HepG2 (cell line): ENCODE results near the gene GMPPB. TPM values are rescaled to one million over a fixed set of nuclear protein-coding genes. Genes with fewer than 3 reads are reported as not detected.

Experiments used
- DMAP1 ChIP-seq: IDR thresholded peaks from 2 replicates; pipeline ENCODE4 v1.6.1; 2016
- FOXK1 ChIP-seq: sonication (generic); formaldehyde crosslinking; IDR thresholded peaks from 2 replicates; pipeline ENCODE4 v1.4.0; 2020; ENCODE audit warnings: low read depth, missing genetic modification reagents, borderline replicate concordance
- GPN1 ChIP-seq: sonication (generic); formaldehyde crosslinking; IDR thresholded peaks from 2 replicates; pipeline ENCODE4 v1.5.1; 2020; ENCODE audit warnings: missing genetic modification reagents, borderline replicate concordance
- HDAC1 ChIP-seq: sonication (generic); formaldehyde crosslinking; IDR thresholded peaks from 2 replicates; pipeline ENCODE4 v1.5.1; 2020; ENCODE audit warnings: mild to moderate bottlenecking, missing genetic modification reagents
- HOXA5 ChIP-seq: sonication (generic); formaldehyde crosslinking; IDR thresholded peaks from 2 replicates; pipeline ENCODE4 v1.4.0; 2020; ENCODE audit warnings: missing genetic modification reagents
- JUN ChIP-seq: sonication (generic); formaldehyde crosslinking; IDR thresholded peaks from 2 replicates; pipeline ENCODE4 v1.4.0; 2020; ENCODE audit warnings: mild to moderate bottlenecking, missing genetic modification reagents
- MTA1 ChIP-seq: sonication (generic); formaldehyde crosslinking; IDR thresholded peaks from 2 replicates; pipeline ENCODE4 v1.4.0; 2020; ENCODE audit warnings: missing genetic modification reagents, mild to moderate bottlenecking, borderline replicate concordance
- NBN ChIP-seq: fragments of 450-650 bp; conservative IDR thresholded peaks from 2 replicates; pipeline ENCODE4 v1.6.1; 2017
- NCOR1 ChIP-seq: fragments of 200-600 bp; sonication (generic); IDR thresholded peaks from 2 replicates; pipeline ENCODE4 v1.7.0; 2017; ENCODE audit warnings: antibody characterized with exemption, low read length, borderline replicate concordance
- PHF20 ChIP-seq: sonication (generic); formaldehyde crosslinking; IDR thresholded peaks from 2 replicates; pipeline ENCODE4 v1.5.0; 2020; ENCODE audit warnings: mild to moderate bottlenecking, missing genetic modification reagents
- POLR2AphosphoS5 ChIP-seq: IDR thresholded peaks from 2 replicates; pipeline ENCODE4 v1.6.1; 2012; ENCODE audit warnings: low read depth, low read length
- REXO4 ChIP-seq: sonication (generic); formaldehyde crosslinking; IDR thresholded peaks from 2 replicates; pipeline ENCODE4 v1.8.0; 2022; ENCODE audit warnings: missing genetic modification reagents, mild to moderate bottlenecking, borderline replicate concordance
- SOX5 ChIP-seq: IDR thresholded peaks from 2 replicates; pipeline ENCODE4 v1.6.1; 2016; ENCODE audit warnings: borderline replicate concordance
- SYNCRIP ChIP-seq: fragments of 200-400 bp; formaldehyde crosslinking; IDR thresholded peaks from 2 replicates; pipeline ENCODE4 v1.6.1; 2018; ENCODE audit warnings: mild to moderate bottlenecking, low read depth, low read length; ENCODE audit not compliant: insufficient read depth
- TCF12 ChIP-seq, 2 experiments: fragments of 450-650 bp in 1 of 2; sonication (generic) in 1 of 2; formaldehyde crosslinking in 1 of 2; IDR thresholded peaks; 2 replicates each; pipeline versions ENCODE4 v1.6.1 to v1.8.0; 2017 to 2022; ENCODE audit warnings: antibody characterized with exemption in 1 of 2, mild to moderate bottlenecking in 1 of 2, missing genetic modification reagents in 1 of 2, moderate library complexity in 1 of 2
- XRCC5 ChIP-seq: fragments of 200-400 bp; formaldehyde crosslinking; optimal IDR thresholded peaks from 2 replicates; pipeline ENCODE3; 2017; ENCODE audit warnings: mild to moderate bottlenecking, low read length
- YY1 ChIP-seq: IDR thresholded peaks from 2 replicates; pipeline ENCODE4 v1.6.1; 2011; ENCODE audit warnings: low read length, low read depth, moderate library complexity, mild to moderate bottlenecking; ENCODE audit not compliant: insufficient read depth, insufficient replicate concordance
- ZNF10 ChIP-seq: sonication (generic); formaldehyde crosslinking; IDR thresholded peaks from 2 replicates; pipeline ENCODE4 v1.4.0; 2020; ENCODE audit warnings: mild to moderate bottlenecking, low read depth, missing genetic modification reagents, borderline replicate concordance
- ZNF530 ChIP-seq: sonication (generic); formaldehyde crosslinking; IDR thresholded peaks from 2 replicates; pipeline ENCODE4 v1.5.0; 2020; ENCODE audit warnings: low read depth, mild to moderate bottlenecking, missing genetic modification reagents
- ZNF660 ChIP-seq: sonication (generic); formaldehyde crosslinking; IDR thresholded peaks from 2 replicates; pipeline ENCODE4 v1.5.1; 2020; ENCODE audit warnings: mild to moderate bottlenecking, low read depth, missing genetic modification reagents, borderline replicate concordance
- ZNF703 ChIP-seq: sonication (generic); formaldehyde crosslinking; IDR thresholded peaks from 2 replicates; pipeline ENCODE4 v1.5.1; 2020; ENCODE audit warnings: missing genetic modification reagents, mild to moderate bottlenecking, moderate library complexity, borderline replicate concordance
- ZNF773 ChIP-seq: sonication (generic); formaldehyde crosslinking; IDR thresholded peaks from 2 replicates; pipeline ENCODE4 v1.4.0; 2020; ENCODE audit warnings: missing genetic modification reagents, borderline replicate concordance
- ZNF776 ChIP-seq: sonication (generic); formaldehyde crosslinking; IDR thresholded peaks from 2 replicates; pipeline ENCODE4 v1.4.0; 2020; ENCODE audit warnings: mild to moderate bottlenecking, missing genetic modification reagents
- polyA plus RNA-seq, 8 experiments: library from polyadenylated mRNA; depleted of rRNA in 3 of 8; stranded (reverse) in 7 of 8; unstranded in 1 of 8; fragments of >200 nt; fragmentation: Illumina TruSeq in 4 of 8; extraction: Trizol in 4 of 8; gene quantifications; 2 replicates each; pipeline versions ENCODE4 v1.2.1 to v1.2.3, GENCODE V29; 2011 to 2016; ENCODE audit warnings: low read depth in 4 of 8, missing spikeins in 1 of 8, mixed read lengths in 1 of 8; ENCODE audit not compliant: insufficient read depth in 1 of 8
- total RNA-seq, 5 experiments: library from RNA; depleted of rRNA; stranded (reverse); fragments of >200 nt; fragmentation: Illumina TruSeq; extraction: Trizol; gene quantifications; 2 replicates each; pipeline ENCODE4 v1.2.3, GENCODE V29; 2016; ENCODE audit warnings: low read depth in 1 of 5
- TF ChIP-seq, protein P1 (sequence below): sonication (generic); formaldehyde crosslinking; conservative IDR thresholded peaks from 2 replicates; pipeline ENCODE4 v1.4.0; 2020; ENCODE audit warnings: missing genetic modification reagents
- TF ChIP-seq, protein P2 (sequence below): sonication (generic); formaldehyde crosslinking; IDR thresholded peaks from 2 replicates; pipeline ENCODE4 v1.4.0; 2020; ENCODE audit warnings: missing genetic modification reagents
- TF ChIP-seq, protein P3 (sequence below): sonication (generic); formaldehyde crosslinking; IDR thresholded peaks from 2 replicates; pipeline ENCODE4 v1.8.0; 2022; ENCODE audit warnings: missing genetic modification reagents, mild to moderate bottlenecking, borderline replicate concordance

The GMPPB gene
- total and polyA plus RNA-seq, 2 of the 13 experiments (the other 11 are each of a cell fraction or from before 2014, with no cell fraction given), result 6.5 to 23.1 TPM

DNA sequence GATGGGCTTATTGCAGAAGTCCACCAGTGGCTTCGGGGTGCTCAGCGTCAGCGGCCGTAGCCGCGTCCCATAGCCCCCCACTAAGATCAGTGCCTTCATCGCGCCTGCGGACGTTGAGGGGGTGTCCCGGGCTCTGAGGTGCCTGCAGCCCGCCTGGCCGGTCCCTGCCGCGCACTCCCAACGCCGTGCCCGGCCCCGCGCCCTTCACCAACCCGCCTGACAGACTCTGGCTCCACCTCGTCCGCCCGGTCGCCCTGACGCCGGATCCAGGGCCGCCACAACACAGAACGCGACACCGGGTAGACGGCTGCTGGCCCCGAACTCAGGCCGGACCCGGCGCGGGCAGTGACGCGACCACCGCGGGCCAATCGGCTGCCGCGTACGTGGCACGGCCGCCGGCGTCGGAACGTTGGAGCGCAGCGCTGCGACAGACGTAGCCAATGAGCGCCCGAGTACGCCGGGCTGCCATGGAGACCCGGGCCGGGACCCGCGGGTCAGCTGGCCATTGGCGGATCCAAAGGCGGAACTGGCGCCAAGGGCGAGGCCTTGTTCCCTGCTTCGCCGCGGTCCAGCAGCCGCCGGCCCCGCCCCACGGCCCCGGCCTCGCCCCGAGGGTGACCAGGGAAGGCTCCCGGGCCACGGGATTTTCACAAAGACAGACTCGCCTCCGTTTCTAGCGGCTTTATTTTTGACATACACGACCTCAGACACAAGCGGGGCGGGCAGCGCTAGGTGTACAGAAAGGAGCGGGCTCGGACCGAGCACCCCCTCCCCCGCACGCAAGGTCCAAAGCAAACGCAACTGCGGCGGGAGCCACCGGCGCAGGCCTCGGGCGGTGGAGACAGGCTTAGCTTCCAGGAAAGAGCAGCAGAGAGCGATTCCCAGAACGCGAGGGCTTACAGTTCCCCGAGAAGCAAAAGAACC lies at the start of gene GMPPB (continued):
- TF ChIP-seq ZNF660 (CRISPR knock-in tag), result no peak
- TF ChIP-seq, protein P1, sequence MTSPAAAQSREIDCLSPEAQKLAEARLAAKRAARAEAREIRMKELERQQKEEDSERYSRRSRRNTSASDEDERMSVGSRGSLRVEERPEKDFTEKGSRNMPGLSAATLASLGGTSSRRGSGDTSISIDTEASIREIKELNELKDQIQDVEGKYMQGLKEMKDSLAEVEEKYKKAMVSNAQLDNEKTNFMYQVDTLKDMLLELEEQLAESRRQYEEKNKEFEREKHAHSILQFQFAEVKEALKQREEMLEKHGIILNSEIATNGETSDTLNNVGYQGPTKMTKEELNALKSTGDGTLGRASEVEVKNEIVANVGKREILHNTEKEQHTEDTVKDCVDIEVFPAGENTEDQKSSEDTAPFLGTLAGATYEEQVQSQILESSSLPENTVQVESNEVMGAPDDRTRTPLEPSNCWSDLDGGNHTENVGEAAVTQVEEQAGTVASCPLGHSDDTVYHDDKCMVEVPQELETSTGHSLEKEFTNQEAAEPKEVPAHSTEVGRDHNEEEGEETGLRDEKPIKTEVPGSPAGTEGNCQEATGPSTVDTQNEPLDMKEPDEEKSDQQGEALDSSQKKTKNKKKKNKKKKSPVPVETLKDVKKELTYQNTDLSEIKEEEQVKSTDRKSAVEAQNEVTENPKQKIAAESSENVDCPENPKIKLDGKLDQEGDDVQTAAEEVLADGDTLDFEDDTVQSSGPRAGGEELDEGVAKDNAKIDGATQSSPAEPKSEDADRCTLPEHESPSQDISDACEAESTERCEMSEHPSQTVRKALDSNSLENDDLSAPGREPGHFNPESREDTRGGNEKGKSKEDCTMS (CRISPR knock-in tag), result no peak
- TF ChIP-seq GPN1 (CRISPR knock-in tag), result no peak
- TF ChIP-seq NCOR1, result no peak
- TF ChIP-seq HOXA5 (CRISPR knock-in tag), result peak; percentile 47; the same call in 1 of the 2 replicates
- TF ChIP-seq HDAC1 (CRISPR knock-in tag), result peak; percentile 92
- no peak for TF ChIP-seq XRCC5
- 0 out of 2 replicates have a peak, but pooled peaks have one; percentile 59 for TF ChIP-seq FOXK1 (CRISPR knock-in tag)
- TF ChIP-seq, protein P2, sequence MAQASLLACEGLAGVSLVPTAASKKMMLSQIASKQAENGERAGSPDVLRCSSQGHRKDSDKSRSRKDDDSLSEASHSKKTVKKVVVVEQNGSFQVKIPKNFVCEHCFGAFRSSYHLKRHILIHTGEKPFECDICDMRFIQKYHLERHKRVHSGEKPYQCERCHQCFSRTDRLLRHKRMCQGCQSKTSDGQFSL (CRISPR knock-in tag), result no peak
- no peak for TF ChIP-seq NBN
- TF ChIP-seq ZNF776 (CRISPR knock-in tag), result peak; percentile 90; the same call in 1 of the 2 replicates
- peak; percentile 59; the same call in 1 of the 2 replicates for TF ChIP-seq ZNF703
- no peak for TF ChIP-seq MTA1 (CRISPR knock-in tag)
- peak; percentile 70 for TF ChIP-seq JUN
- no peak for TF ChIP-seq TCF12 (IDR thresholded peaks at IDR 0.05)
- 0 out of 2 replicates have a peak, but pooled peaks have one; percentile 29 for TF ChIP-seq TCF12 (CRISPR knock-in tag; IDR thresholded peaks at IDR 0.05)
- TF ChIP-seq DMAP1 (CRISPR knock-in tag), result peak; percentile 71
- no peak for TF ChIP-seq ZNF773 (CRISPR knock-in tag)
- no peak for TF ChIP-seq YY1
- TF ChIP-seq SYNCRIP, result no peak
- TF ChIP-seq ZNF10, result no peak
- TF ChIP-seq ZNF530 (CRISPR knock-in tag), result no peak
- TF ChIP-seq REXO4 (CRISPR knock-in tag), result peak; percentile 85; the same call in 1 of the 2 replicates
- TF ChIP-seq, protein P3, sequence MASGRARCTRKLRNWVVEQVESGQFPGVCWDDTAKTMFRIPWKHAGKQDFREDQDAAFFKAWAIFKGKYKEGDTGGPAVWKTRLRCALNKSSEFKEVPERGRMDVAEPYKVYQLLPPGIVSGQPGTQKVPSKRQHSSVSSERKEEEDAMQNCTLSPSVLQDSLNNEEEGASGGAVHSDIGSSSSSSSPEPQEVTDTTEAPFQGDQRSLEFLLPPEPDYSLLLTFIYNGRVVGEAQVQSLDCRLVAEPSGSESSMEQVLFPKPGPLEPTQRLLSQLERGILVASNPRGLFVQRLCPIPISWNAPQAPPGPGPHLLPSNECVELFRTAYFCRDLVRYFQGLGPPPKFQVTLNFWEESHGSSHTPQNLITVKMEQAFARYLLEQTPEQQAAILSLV, result peak; percentile 87
- peak; percentile 59 for TF ChIP-seq POLR2AphosphoS5
- TF ChIP-seq SOX5 (CRISPR knock-in tag), result peak; percentile 22; the same call in 1 of the 2 replicates
- TF ChIP-seq PHF20 (CRISPR knock-in tag), result peak; percentile 85
